NCI-H2107 treated with DMSO at 0.1 percent for 48 hours (cell line): Measurements from ENCODE around the gene CD7.
A peak's percentile ranks its signal among the peaks of the same experiment; 100 is the strongest.

Source experiments
- DNase-seq: peaks from one replicate; lab custom pipeline; 2025; ENCODE audit not compliant: unreplicated experiment; lab: John Stamatoyannopoulos, UW

The CD7 gene

GRCh38 chr17:82281502-82282238 lies 35.7 kb downstream of the CD7 start:
- DNase-seq, result no peak

- no peak for DNase-seq
These were observed 36.3 kb downstream of the CD7 start for GRCh38 chr17:82281076-82281475.

- DNase-seq, result no peak
These were observed 36.9 kb downstream of the CD7 start for GRCh38 chr17:82280537-82280936.

- no peak for DNase-seq
These were observed 38.5 kb downstream of the CD7 start for GRCh38 chr17:82278786-82279391.

- no peak for DNase-seq
These were observed 39.1 kb downstream of the CD7 start for GRCh38 chr17:82278308-82278707.

GRCh38 chr17:82277851-82278250 lies 39.6 kb downstream of the CD7 start:
- DNase-seq, result no peak

GRCh38 chr17:82276938-82277337 lies 40.5 kb downstream of the CD7 start:
- no peak for DNase-seq

- DNase-seq, result no peak
These were observed 42.1 kb downstream of the CD7 start for GRCh38 chr17:82275326-82275725.

- no peak for DNase-seq
These were observed 43.0 kb downstream of the CD7 start for GRCh38 chr17:82274134-82275020.

- DNase-seq, result peak; percentile 68
These were observed 43.9 kb downstream of the CD7 start, which contains the start of gene CSNK1D for GRCh38 chr17:82273327-82274133. Gene CSNK1D (minus strand): TSS chr17:82273700. CDS start chr17:82273381, 319 bp downstream.

- DNase-seq, result no peak
These were observed 44.7 kb downstream of the CD7 start for GRCh38 chr17:82272495-82273326.

GRCh38 chr17:82271401-82271800 lies 46.0 kb downstream of the CD7 start:
- DNase-seq, result no peak

- no peak for DNase-seq
These were observed 46.8 kb downstream of the CD7 start for GRCh38 chr17:82270651-82271050.

GRCh38 chr17:82269882-82270500 lies 47.4 kb downstream of the CD7 start:
- no peak for DNase-seq

- no peak for DNase-seq
These were observed 48.1 kb downstream of the CD7 start for GRCh38 chr17:82269138-82269881.

GRCh38 chr17:82267575-82268379 lies 49.6 kb downstream of the CD7 start:
- no peak for DNase-seq

GRCh38 chr17:82266142-82266541 lies 51.3 kb downstream of the CD7 start:
- no peak for DNase-seq
